ENCODE results near the gene ECI1.
"Not testable (repeated sequence)": the region's sequence is repeated elsewhere in the genome, so short reads cannot be mapped to it uniquely, and the experiment has no call there.

Gene ECI1

DNA sequence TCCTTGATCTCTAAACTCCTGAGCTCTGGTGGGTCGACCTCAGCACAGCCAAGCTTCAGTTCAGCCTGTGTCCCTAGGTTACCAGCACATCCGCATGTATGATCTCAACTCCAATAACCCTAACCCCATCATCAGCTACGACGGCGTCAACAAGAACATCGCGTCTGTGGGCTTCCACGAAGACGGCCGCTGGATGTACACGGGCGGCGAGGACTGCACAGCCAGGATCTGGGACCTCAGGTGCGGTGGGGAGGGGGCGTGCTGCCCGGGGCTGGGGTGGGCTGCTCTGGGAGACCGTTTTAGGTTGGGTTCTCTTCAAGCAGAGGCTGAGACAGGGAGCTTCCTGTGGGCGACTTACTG lies 45.0 kb downstream of the ECI1 start:
- H3K27ac ChIP-seq = peak overlapping the region; percentile 93

GRCh38 chr16:2205967-2206313 lies 45.4 kb downstream of the ECI1 start:
- DNase-seq (ENCODE audit: low spot score) = no peak
- ChIA-PET CTCF (interaction anchor here (0.9 to 1.3 kb wide), 3 partner anchors 11 to 46 kb away, joined by 4 to 7 read pairs (median 5); no protein-coding TSS in a partner anchor), POLR2A (ENCODE audit: low non-redundant PET) (interaction anchor here (0.6 to 0.8 kb wide), 3 partner anchors 79 to 221 kb away, joined by 3 read pairs; no protein-coding TSS in a partner anchor)
- TF ChIP-seq, protein P1, sequence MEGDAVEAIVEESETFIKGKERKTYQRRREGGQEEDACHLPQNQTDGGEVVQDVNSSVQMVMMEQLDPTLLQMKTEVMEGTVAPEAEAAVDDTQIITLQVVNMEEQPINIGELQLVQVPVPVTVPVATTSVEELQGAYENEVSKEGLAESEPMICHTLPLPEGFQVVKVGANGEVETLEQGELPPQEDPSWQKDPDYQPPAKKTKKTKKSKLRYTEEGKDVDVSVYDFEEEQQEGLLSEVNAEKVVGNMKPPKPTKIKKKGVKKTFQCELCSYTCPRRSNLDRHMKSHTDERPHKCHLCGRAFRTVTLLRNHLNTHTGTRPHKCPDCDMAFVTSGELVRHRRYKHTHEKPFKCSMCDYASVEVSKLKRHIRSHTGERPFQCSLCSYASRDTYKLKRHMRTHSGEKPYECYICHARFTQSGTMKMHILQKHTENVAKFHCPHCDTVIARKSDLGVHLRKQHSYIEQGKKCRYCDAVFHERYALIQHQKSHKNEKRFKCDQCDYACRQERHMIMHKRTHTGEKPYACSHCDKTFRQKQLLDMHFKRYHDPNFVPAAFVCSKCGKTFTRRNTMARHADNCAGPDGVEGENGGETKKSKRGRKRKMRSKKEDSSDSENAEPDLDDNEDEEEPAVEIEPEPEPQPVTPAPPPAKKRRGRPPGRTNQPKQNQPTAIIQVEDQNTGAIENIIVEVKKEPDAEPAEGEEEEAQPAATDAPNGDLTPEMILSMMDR (conservative IDR thresholded peaks at IDR 0.05; ENCODE audit: low read depth) = no peak
- H3K27ac ChIP-seq = peak overlapping the region; percentile 93

More for the DNA sequence above, 45.0 kb downstream of the ECI1 start:
- TF ChIP-seq, protein P1 (conservative IDR thresholded peaks at IDR 0.05; ENCODE audit: low read depth) = no peak
- CTCF ChIA-PET = interaction anchor here (0.7 to 1.4 kb wide), 3 partner anchors 11 to 202 kb away, joined by 3 to 5 read pairs (median 4); no protein-coding TSS in a partner anchor
- DNase-seq (ENCODE audit: low spot score) = no peak
- POLR2A ChIA-PET (ENCODE audit: low non-redundant PET) = no interaction called here

GRCh38 chr16:2205104-2205966 lies 46.1 kb downstream of the ECI1 start, which contains the start of gene MLST8:
TSS of gene MLST8 (plus strand) at chr16:2205454. CDS start at chr16:2206086, 632 bp downstream.
- CTCF ChIA-PET = interaction anchor here (0.9 to 1.3 kb wide), 3 partner anchors 10 to 47 kb away, joined by 4 to 7 read pairs (median 5); no protein-coding TSS in a partner anchor
- TF ChIP-seq, protein P1 (conservative IDR thresholded peaks at IDR 0.05; ENCODE audit: low read depth) = no peak
- POLR2A ChIA-PET (ENCODE audit: low non-redundant PET) = interaction anchor here (0.6 to 0.8 kb wide), 3 partner anchors 80 to 220 kb away, joined by 3 read pairs; no protein-coding TSS in a partner anchor
- DNase-seq (ENCODE audit: low spot score) = peak; percentile 91
- peak within 1 kb of the TSS; percentile 93 for H3K27ac ChIP-seq

DNA sequence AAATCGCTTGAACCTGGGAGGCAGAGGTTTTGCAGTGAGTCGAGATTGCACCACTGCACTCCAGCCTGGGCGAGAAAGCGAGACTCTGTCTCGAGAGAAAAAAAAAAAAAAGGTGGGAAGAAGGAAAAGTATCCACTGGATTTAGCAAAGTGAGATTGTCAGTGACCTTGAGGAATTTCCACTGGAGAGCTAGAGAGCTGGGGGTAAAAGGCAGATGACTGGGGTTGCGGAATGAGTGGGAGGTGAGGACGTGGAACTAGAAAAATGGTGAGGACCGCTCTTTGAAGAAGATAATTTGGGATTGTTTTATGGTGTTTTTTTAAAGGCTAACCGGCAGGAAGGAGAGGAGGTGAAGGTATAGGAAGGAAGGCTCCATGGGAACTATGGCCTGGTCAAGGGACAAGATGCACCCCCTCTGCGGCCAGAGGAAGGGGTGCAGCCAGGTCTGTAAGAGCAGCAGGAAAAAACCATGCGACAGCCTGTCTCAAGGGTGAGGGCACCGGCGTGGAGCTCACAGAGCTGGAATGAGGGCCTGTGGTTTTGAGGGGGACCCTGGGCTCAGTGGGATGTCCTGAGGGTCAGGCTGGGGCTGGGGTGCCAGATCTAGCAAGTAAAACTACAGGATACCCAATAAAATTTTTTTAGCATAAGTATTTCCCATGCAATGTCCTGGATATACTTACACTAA lies 46.8 kb downstream of the ECI1 start:
- peak overlapping the region; percentile 93 for H3K27ac ChIP-seq
- ChIA-PET CTCF (interaction anchor here (1.3 kb wide), 1 partner anchor 10 kb away, joined by 7 read pairs; no protein-coding TSS in a partner anchor), POLR2A (ENCODE audit: low non-redundant PET) (interaction anchor here (0.9 kb wide), 1 partner anchor 49 kb away, joined by 7 read pairs; the partner anchor contains the start of gene TRAF7)
- DNase-seq (ENCODE audit: low spot score) = no peak
- TF ChIP-seq, protein P1 (conservative IDR thresholded peaks at IDR 0.05; ENCODE audit: low read depth) = no peak

DNA sequence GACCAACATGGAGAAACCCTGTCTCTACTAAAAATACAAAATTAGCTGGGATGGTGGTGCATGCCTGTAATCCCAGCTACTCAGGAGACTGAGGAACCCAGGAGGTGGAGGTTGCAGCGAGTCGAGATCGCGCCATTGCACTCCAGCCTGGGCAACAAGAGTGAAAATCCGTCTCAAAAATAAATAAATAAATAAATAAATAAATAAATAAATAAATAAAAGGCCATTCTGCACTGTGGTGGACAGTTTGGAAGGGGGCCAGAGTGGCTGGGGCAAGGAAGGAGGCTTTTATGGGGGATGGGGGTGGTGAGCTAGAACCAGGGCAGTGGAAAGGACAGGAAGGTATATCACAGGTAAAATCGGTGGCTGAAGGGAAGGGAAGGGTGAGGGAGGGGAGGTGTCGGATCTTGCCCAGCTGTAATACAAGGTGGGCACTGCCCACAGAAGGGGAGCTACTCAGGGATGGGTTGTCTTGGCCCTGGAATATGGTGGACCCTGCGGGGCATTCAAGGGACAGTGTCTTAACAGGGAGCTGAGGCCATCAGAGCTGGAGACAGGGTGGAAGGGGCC lies 48.2 kb downstream of the ECI1 start:
- DNase-seq (ENCODE audit: low spot score); H3K27ac ChIP-seq; POLR2A ChIA-PET (ENCODE audit: low non-redundant PET): not testable (repeated sequence)
- CTCF ChIA-PET = interaction anchor here (0.7 to 0.9 kb wide), 2 partner anchors 8 to 298 kb away, joined by 3 read pairs; no protein-coding TSS in a partner anchor

DNA sequence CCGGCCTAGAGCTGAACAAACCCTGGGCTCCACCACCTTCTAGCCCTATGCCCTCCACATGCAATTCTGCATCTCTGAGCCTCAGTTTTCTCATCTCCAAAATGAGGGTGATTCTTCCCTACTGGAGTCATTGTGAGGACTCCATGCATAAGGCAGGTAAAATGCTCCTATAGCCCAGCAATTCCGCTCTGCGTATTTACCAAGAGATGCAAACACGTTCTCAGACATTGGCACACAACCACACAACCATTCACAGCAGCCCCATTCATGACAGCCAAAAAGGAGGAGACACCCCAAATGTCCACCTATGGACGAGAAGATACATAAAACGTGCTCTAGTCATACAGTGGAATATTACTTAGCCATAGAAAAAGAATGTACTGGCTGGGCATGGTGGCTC lies 51.1 kb downstream of the ECI1 start:
- no peak overlapping the region for H3K27ac ChIP-seq
- DNase-seq (ENCODE audit: low spot score) = no peak
- TF ChIP-seq, protein P1 (conservative IDR thresholded peaks at IDR 0.05; ENCODE audit: low read depth) = no peak
- ChIA-PET CTCF (interaction anchor here (0.5 kb wide), 1 partner anchor 301 kb away, joined by 4 read pairs; no protein-coding TSS in a partner anchor), POLR2A (ENCODE audit: low non-redundant PET) (no interaction called here)
